Astrocyte (in vitro differentiated cells and primary cell): Measurements from ENCODE around the gene PKD1. TPM values are rescaled to one million over a fixed set of nuclear protein-coding genes. Genes with fewer than 3 reads are reported as not detected.

Experiments used
- DNase-seq: peaks from one replicate; pipeline ENCODE4 v3.0.0-alpha.2; 2010; ENCODE audit warnings: low read depth
- FAIRE-seq: peaks from 2 replicates; lab custom pipeline; 2011; peaks lifted over from hg19 to GRCh38; lab: Jason Lieb, UNC
- H2AFZ ChIP-seq: 2 replicates; pipeline ENCODE4 v1.6.0; 2012; ENCODE audit warnings: low read depth, low read length, inconsistent platforms
- H3K27ac ChIP-seq: 2 replicates; pipeline ENCODE4 v1.5.1; 2011; ENCODE audit warnings: low read depth, low read length, inconsistent platforms
- H3K27me3 ChIP-seq: 2 replicates; pipeline ENCODE4 v1.6.0; 2011; ENCODE audit warnings: low read length, inconsistent platforms; ENCODE audit not compliant: insufficient read depth
- H3K36me3 ChIP-seq: 2 replicates; pipeline ENCODE4 v1.5.1; 2011; ENCODE audit warnings: low read length, inconsistent platforms; ENCODE audit not compliant: insufficient read depth
- H3K4me1 ChIP-seq: 2 replicates; pipeline ENCODE4 v1.5.1; 2011; ENCODE audit warnings: low read length, inconsistent platforms; ENCODE audit not compliant: insufficient read depth
- H3K4me2 ChIP-seq: 2 replicates; pipeline ENCODE4 v1.6.0; 2012; ENCODE audit warnings: low read length, inconsistent platforms
- H3K4me3 ChIP-seq: 2 replicates; pipeline ENCODE4 v1.5.1; 2011; ENCODE audit warnings: low read depth, mild to moderate bottlenecking, low read length, inconsistent platforms; ENCODE audit not compliant: insufficient read depth
- H3K79me2 ChIP-seq: 2 replicates; pipeline ENCODE4 v1.6.0; 2012; ENCODE audit warnings: mild to moderate bottlenecking, low read length, inconsistent platforms; ENCODE audit not compliant: insufficient read depth
- H3K9ac ChIP-seq: 2 replicates; pipeline ENCODE4 v1.6.0; 2012; ENCODE audit warnings: mild to moderate bottlenecking, low read length, inconsistent platforms
- H3K9me3 ChIP-seq: 2 replicates; pipeline ENCODE4 v1.5.1; 2012; ENCODE audit warnings: low read depth, mild to moderate bottlenecking, low read length, inconsistent platforms; ENCODE audit not compliant: insufficient read depth
- H4K20me1 ChIP-seq: 2 replicates; pipeline ENCODE4 v1.6.0; 2012; ENCODE audit warnings: low read length, inconsistent platforms; ENCODE audit not compliant: insufficient read depth
- H3K27ac Mint-ChIP-seq: one replicate; pipeline ENCODE4 v1.8.0; 2021; ENCODE audit warnings: mild to moderate bottlenecking, mixed read lengths; ENCODE audit not compliant: unreplicated experiment
- H3K27me3 Mint-ChIP-seq: one replicate; pipeline ENCODE4 v1.8.0; 2021; ENCODE audit warnings: low read depth, mixed read lengths; ENCODE audit not compliant: unreplicated experiment
- H3K36me3 Mint-ChIP-seq: one replicate; pipeline ENCODE4 v1.8.0; 2021; ENCODE audit warnings: low read depth, mixed read lengths; ENCODE audit not compliant: unreplicated experiment
- H3K4me1 Mint-ChIP-seq: one replicate; pipeline ENCODE4 v1.8.0; 2021; ENCODE audit warnings: low read depth, mixed read lengths; ENCODE audit not compliant: unreplicated experiment
- H3K4me3 Mint-ChIP-seq: one replicate; pipeline ENCODE4 v1.8.0; 2021; ENCODE audit warnings: mild to moderate bottlenecking, moderate library complexity, mixed read lengths; ENCODE audit not compliant: unreplicated experiment
- H3K9me3 Mint-ChIP-seq: one replicate; pipeline ENCODE4 v1.8.0; 2021; ENCODE audit warnings: mild to moderate bottlenecking, mixed read lengths; ENCODE audit not compliant: unreplicated experiment
- CTCF ChIP-seq: IDR thresholded peaks from 2 replicates; pipeline ENCODE4 v1.5.1; 2011; ENCODE audit warnings: low read depth, mild to moderate bottlenecking, inconsistent platforms, low read length, moderate library complexity; ENCODE audit not compliant: insufficient read depth
- EZH2 ChIP-seq: IDR thresholded peaks from 2 replicates; pipeline ENCODE4 v1.6.1; 2012; ENCODE audit warnings: mild to moderate bottlenecking, low read length, inconsistent platforms; ENCODE audit not compliant: insufficient read depth
- total RNA-seq: library from RNA; stranded (reverse); gene quantifications from 2 replicates; pipeline ENCODE4 v1.2.1, GENCODE V29; 2021

Gene PKD1
- total RNA-seq, 1 donor from 2014 or later, result 112 TPM

GRCh38 chr16:2083876-2084780, 51.6 kb downstream of the PKD1 start:
- Mint-ChIP-seq H3K4me1 (no peaks in the 10 kb centered on the region), H3K36me3 (peaks cover 8% of the 10 kb centered on the region), H3K4me3 (no peak overlapping the region), H3K27me3 (no peaks in the 10 kb centered on the region), H3K27ac (no peak overlapping the region), H3K9me3 (no peaks in the 10 kb centered on the region)
- peaks cover 12% of the 10 kb centered on the region for H4K20me1 ChIP-seq
- H3K27ac ChIP-seq, result no peak overlapping the region
- no peak overlapping the region for H3K4me2 ChIP-seq
- no peaks in the 10 kb centered on the region for H3K9me3 ChIP-seq
- DNase-seq (no peak), FAIRE-seq (no peak)
- H3K9ac ChIP-seq, result no peak overlapping the region
- no peak overlapping the region for H2AFZ ChIP-seq
- H3K4me1 ChIP-seq, result no peaks in the 10 kb centered on the region
- no peaks in the 10 kb centered on the region for H3K27me3 ChIP-seq
- no peak overlapping the region for H3K4me3 ChIP-seq
- TF ChIP-seq CTCF (no peak), EZH2 (no peak)
- no peaks in the 10 kb centered on the region for H3K79me2 ChIP-seq
- no peaks in the 10 kb centered on the region for H3K36me3 ChIP-seq

- Mint-ChIP-seq H3K9me3 (no peaks in the 10 kb centered on the region), H3K27ac (no peak overlapping the region), H3K4me3 (no peak overlapping the region), H3K4me1 (no peaks in the 10 kb centered on the region), H3K36me3 (peaks cover 6% of the 10 kb centered on the region), H3K27me3 (no peaks in the 10 kb centered on the region)
- Histone ChIP-seq H3K79me2 (no peaks in the 10 kb centered on the region), H3K27ac (no peak overlapping the region), H3K4me2 (no peak overlapping the region), H3K4me3 (no peak overlapping the region), H3K9ac (no peak overlapping the region), H2AFZ (no peak overlapping the region), H3K27me3 (no peaks in the 10 kb centered on the region), H3K4me1 (no peaks in the 10 kb centered on the region), H4K20me1 (peaks cover 5% of the 10 kb centered on the region), H3K9me3 (no peaks in the 10 kb centered on the region), H3K36me3 (no peaks in the 10 kb centered on the region)
- DNase-seq (no peak), FAIRE-seq (no peak)
- no peak for TF ChIP-seq CTCF
- TF ChIP-seq EZH2, result no peak
Measured at GRCh38 chr16:2083409-2083808, 52.3 kb downstream of the PKD1 start.

GRCh38 chr16:2082983-2083364, 52.7 kb downstream of the PKD1 start:
- H3K27ac Mint-ChIP-seq, result no peak overlapping the region
- no peak overlapping the region for H3K27ac ChIP-seq
- no peaks in the 10 kb centered on the region for H3K36me3 ChIP-seq
- H3K4me3 Mint-ChIP-seq, result no peak overlapping the region
- H3K79me2 ChIP-seq, result no peaks in the 10 kb centered on the region
- TF ChIP-seq EZH2 (no peak), CTCF (no peak)
- no peak overlapping the region for H3K9ac ChIP-seq
- no peaks in the 10 kb centered on the region for H3K9me3 ChIP-seq
- no peak overlapping the region for H3K4me2 ChIP-seq
- H2AFZ ChIP-seq, result no peak overlapping the region
- H3K4me1 ChIP-seq, result no peaks in the 10 kb centered on the region
- no peaks in the 10 kb centered on the region for H3K9me3 Mint-ChIP-seq
- H3K27me3 Mint-ChIP-seq, result no peaks in the 10 kb centered on the region
- FAIRE-seq, result no peak
- no peaks in the 10 kb centered on the region for H3K4me1 Mint-ChIP-seq
- H4K20me1 ChIP-seq, result peaks cover under 1% of the 10 kb centered on the region
- H3K27me3 ChIP-seq, result no peaks in the 10 kb centered on the region
- no peak for DNase-seq
- H3K36me3 Mint-ChIP-seq, result peaks cover 5% of the 10 kb centered on the region
- H3K4me3 ChIP-seq, result no peak overlapping the region
